Prostate gland (tissue), 2 donors: ENCODE measurements around the gene PNKP. TPM values are rescaled to one million over a fixed set of nuclear protein-coding genes. Genes with fewer than 3 reads are reported as not detected.

ENCODE experiments used
- DNase-seq: peaks from one replicate; pipeline ENCODE4 v3.0.0-alpha.2; 2019; ENCODE audit warnings: low spot score
- H3K27ac ChIP-seq, 2 donors: fragments of 200-600 bp; sonication (generic); 2 replicates each; pipeline ENCODE4 v1.5.1; 2017 to 2019
- H3K27me3 ChIP-seq: fragments of 200-600 bp; sonication (generic); replicated peaks from 2 replicates; pipeline ENCODE4 v1.5.1; 2019; ENCODE audit not compliant: insufficient read depth
- H3K36me3 ChIP-seq, 2 donors: fragments of 200-600 bp; sonication (generic); 1 replicate in 1 of 2; 2 replicates in 1 of 2; pipeline versions ENCODE4 v1.5.1 to v1.8.1; 2017 to 2019
- H3K4me1 ChIP-seq: fragments of 200-600 bp; sonication (generic); replicated peaks from 2 replicates; pipeline ENCODE4 v1.5.1; 2019
- H3K4me3 ChIP-seq, 2 donors: fragments of 200-600 bp; sonication (generic); 2 replicates each; pipeline ENCODE4 v1.5.1; 2017 to 2019
- H3K9me3 ChIP-seq: fragments of 200-600 bp; sonication (generic); 2 replicates; pipeline ENCODE4 v1.5.1; 2017
- POLR2A ChIP-seq: fragments of 450-650 bp; IDR thresholded peaks from one replicate; pipeline ENCODE4 v1.6.1; 2016; ENCODE audit warnings: antibody characterized with exemption, mild to moderate bottlenecking
- POLR2AphosphoS5 ChIP-seq: sonication (generic); formaldehyde crosslinking; IDR thresholded peaks from one replicate; pipeline ENCODE4 v1.6.1; 2017; ENCODE audit warnings: antibody characterized with exemption
- WGBS: methylation state at CpG from one replicate; pipeline ENCODE4 v1.1.5; 2018; 5-methylcytosine and 5-hydroxymethylcytosine counted together
- intact Hi-C: fragments of 100-400 bp; cut with DNase I; formaldehyde crosslinking; loops from one replicate; pipeline ENCODE4 v1.14.2; 2022
- total RNA-seq, 2 donors: library from RNA; depleted of rRNA; stranded (reverse); fragments of >200 nt; gene quantifications; one replicate each; pipeline ENCODE4 v1.1.0, GENCODE V29; 2016
- TF ChIP-seq, protein P1 (sequence below), 4 experiments: fragments of 200-600 bp in 2 of 4; fragments of 450-650 bp in 2 of 4; sonication (generic) in 2 of 4; IDR thresholded peaks; 1 replicate in 3 of 4; 2 replicates in 1 of 4; pipeline ENCODE4 v1.5.1; 2016 to 2019; ENCODE audit warnings: antibody characterized with exemption in 4 of 4, mild to moderate bottlenecking in 2 of 4, moderate library complexity in 2 of 4

Gene PNKP
- total RNA-seq, 2 donors from 2014 or later = 64.9 to 128 TPM

DNA sequence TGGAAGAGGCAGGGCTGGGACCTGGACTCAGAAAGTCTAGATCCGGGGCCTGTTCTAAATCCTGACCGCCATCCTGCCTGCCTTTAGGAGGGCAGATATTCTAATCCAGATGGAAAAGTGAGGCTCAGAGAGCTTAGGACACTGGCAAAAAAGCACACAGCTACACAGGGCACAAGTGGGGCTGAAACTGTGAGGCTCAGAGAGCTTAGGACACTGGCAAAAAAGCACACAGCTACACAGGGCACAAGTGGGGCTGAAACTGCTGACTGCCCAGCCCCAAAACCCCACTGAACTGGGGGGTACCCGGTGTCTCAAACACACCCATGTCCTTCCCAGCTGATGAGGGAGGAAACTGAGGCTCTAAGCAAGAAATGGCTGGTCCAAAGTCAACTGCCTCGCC, 7.8 kb upstream of the PNKP start:
- DNase-seq = no peak
- H3K27me3 ChIP-seq = no peaks in the 10 kb centered on the region
- H3K36me3 ChIP-seq = peaks cover 0 to under 1% of the 10 kb centered on the region in 2 donors
- WGBS = 90% methylated on average over 4 of the region's 4 CpGs
- H3K9me3 ChIP-seq = no peaks in the 10 kb centered on the region
- TF ChIP-seq POLR2A (no peak), POLR2AphosphoS5 (no peak)
- TF ChIP-seq, protein P1, sequence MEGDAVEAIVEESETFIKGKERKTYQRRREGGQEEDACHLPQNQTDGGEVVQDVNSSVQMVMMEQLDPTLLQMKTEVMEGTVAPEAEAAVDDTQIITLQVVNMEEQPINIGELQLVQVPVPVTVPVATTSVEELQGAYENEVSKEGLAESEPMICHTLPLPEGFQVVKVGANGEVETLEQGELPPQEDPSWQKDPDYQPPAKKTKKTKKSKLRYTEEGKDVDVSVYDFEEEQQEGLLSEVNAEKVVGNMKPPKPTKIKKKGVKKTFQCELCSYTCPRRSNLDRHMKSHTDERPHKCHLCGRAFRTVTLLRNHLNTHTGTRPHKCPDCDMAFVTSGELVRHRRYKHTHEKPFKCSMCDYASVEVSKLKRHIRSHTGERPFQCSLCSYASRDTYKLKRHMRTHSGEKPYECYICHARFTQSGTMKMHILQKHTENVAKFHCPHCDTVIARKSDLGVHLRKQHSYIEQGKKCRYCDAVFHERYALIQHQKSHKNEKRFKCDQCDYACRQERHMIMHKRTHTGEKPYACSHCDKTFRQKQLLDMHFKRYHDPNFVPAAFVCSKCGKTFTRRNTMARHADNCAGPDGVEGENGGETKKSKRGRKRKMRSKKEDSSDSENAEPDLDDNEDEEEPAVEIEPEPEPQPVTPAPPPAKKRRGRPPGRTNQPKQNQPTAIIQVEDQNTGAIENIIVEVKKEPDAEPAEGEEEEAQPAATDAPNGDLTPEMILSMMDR (IDR thresholded peaks at IDR 0.05) = no peak
- H3K27ac ChIP-seq = peak overlapping the region; percentile 99
- peak overlapping the region in 1 of 2 donors; percentile 98 for H3K4me3 ChIP-seq
- H3K4me1 ChIP-seq = peaks cover 12% of the 10 kb centered on the region
- intact Hi-C loops = no loop called here

DNA sequence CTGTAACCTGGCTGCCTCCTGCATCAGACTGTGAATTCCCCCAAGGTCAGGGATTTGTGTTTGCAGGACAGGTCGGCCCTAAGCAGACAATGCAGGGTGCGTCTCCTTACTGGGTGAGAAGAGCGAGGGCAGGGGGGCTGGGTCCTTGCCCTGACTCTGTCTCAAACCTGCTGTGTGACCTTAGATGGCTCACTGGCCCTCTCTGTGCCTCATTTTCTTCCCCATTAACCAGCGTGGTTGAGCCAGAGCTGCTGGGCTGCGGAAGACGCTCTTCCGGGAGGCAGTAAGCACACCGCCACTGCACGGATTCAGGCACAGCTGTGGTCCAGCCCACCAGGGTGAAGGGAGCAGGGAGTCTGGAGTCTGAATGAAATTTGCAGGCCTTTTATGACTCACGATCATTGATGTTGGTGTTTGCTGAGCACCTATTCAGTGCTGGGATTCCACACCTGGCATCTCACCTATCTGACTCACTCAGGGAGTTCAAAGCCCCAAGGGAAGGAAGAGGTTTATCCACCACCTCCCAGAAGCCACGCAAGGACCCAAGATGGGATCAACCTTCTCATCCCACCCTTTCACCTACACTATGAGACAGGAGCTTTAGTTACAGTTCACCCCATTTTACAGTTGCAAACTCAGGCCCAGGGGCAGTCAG, 7.3 kb upstream of the PNKP start:
- peaks cover 12% of the 10 kb centered on the region for H3K4me1 ChIP-seq
- 93% methylated on average over 11 of the region's 11 CpGs for WGBS

DNA sequence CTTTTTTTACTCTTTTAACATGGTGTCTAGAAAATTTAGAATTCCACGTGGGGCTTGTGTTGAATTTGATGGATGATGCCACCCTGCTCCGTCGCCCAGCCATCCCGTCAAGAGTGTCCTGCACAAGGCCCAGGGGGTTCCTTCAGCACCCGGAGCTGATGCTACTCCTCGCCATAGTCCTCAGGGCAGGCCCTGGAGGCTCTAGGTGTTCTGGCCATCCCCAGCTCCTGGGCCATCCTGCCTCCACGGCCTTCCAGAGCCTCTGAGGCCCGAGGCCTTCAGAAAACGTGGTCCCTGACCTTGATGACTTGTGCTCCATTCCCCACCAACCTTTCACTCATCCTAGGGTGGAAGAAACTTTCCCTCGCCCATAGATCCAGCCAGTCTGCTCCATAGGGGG, 6.5 kb upstream of the PNKP start:
- Histone ChIP-seq H3K27me3 (no peaks in the 10 kb centered on the region), H3K9me3 (no peaks in the 10 kb centered on the region), H3K27ac (no peak overlapping the region), H3K36me3 (no peaks in the 10 kb centered on the region), H3K4me1 (peaks cover 12% of the 10 kb centered on the region), H3K4me3 (no peak overlapping the region)
- TF ChIP-seq POLR2A (no peak), POLR2AphosphoS5 (no peak)
- TF ChIP-seq, protein P1 (IDR thresholded peaks at IDR 0.05) = no peak
- no peak for DNase-seq
- 90% methylated on average over 10 of the region's 10 CpGs for WGBS
- intact Hi-C loops = no loop called here

More for the DNA sequence above, 7.3 kb upstream of the PNKP start:
- no peak for DNase-seq
- Histone ChIP-seq H3K27ac (no peak overlapping the region), H3K27me3 (no peaks in the 10 kb centered on the region), H3K36me3 (no peaks in the 10 kb centered on the region), H3K4me3 (peak overlapping the region in 1 of 2 donors; percentile 98), H3K9me3 (no peaks in the 10 kb centered on the region)
- intact Hi-C loops = no loop called here
- TF ChIP-seq, protein P1 (IDR thresholded peaks at IDR 0.05) = no peak
- TF ChIP-seq POLR2A = no peak
- TF ChIP-seq POLR2AphosphoS5 = no peak

DNA sequence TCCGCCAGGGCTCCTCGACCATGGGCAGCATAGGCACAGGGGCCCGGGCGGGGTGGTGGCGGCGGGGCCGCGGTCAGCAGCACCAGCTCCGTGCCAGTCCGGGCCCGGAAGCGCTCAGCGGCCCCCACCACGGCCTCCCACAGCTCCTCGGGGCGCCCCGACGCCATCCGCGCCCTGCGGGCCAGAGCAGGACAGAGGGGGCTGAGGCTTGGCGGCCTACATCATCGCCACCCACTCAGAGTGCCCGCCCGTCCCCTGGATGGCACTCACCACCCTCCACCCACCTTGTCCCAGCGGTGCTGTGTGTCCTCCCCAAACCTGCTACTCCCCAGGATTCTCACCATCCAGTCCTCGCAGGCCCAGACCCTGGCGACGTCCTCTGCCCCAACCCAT, 5.7 kb upstream of the PNKP start:
- H3K9me3 ChIP-seq = no peaks in the 10 kb centered on the region
- H3K4me1 ChIP-seq = peaks cover 5% of the 10 kb centered on the region
- TF ChIP-seq POLR2AphosphoS5 (no peak), POLR2A (no peak)
- TF ChIP-seq, protein P1 (IDR thresholded peaks at IDR 0.05) = no peak
- H3K36me3 ChIP-seq = no peaks in the 10 kb centered on the region
- intact Hi-C loops = no loop called here
- DNase-seq = no peak
- no peak overlapping the region for H3K4me3 ChIP-seq
- no peak overlapping the region for H3K27ac ChIP-seq
- 91% methylated on average over 25 of the region's 29 CpGs for WGBS
- no peaks in the 10 kb centered on the region for H3K27me3 ChIP-seq
